MM.1S (cell line): ENCODE data around the gene ZBTB17.
"Not testable (repeated sequence)": the region's sequence is repeated elsewhere in the genome, so short reads cannot be mapped to it uniquely, and the experiment has no call there.

ENCODE experiments used
- DNase-seq: peaks from one replicate; pipeline ENCODE4 v3.0.0-alpha.2; 2015
- H2AFZ ChIP-seq: fragments of 300-600 bp; sonication (generic); 2 replicates; pipeline ENCODE4 v1.6.0; 2016; ENCODE audit warnings: antibody characterized with exemption, low read length
- H3F3A ChIP-seq: fragments of 300-600 bp; sonication (generic); 2 replicates; pipeline ENCODE4 v1.6.1; 2016; ENCODE audit warnings: mild to moderate bottlenecking, antibody characterized with exemption, low read length, moderate library complexity, mixed read lengths; ENCODE audit not compliant: insufficient read depth
- H3K27ac ChIP-seq: fragments of 300-600 bp; sonication (generic); 2 replicates; pipeline ENCODE4 v1.5.1; 2016; ENCODE audit warnings: mild to moderate bottlenecking, low read length
- H3K27me3 ChIP-seq: fragments of 300-600 bp; sonication (generic); replicated peaks from 2 replicates; pipeline ENCODE4 v1.6.0; 2016; ENCODE audit warnings: low read length; ENCODE audit not compliant: insufficient read depth
- H3K36me3 ChIP-seq: fragments of 300-600 bp; sonication (generic); replicated peaks from 2 replicates; pipeline ENCODE4 v1.6.1; 2016; ENCODE audit warnings: mild to moderate bottlenecking, low read length, mixed read lengths; ENCODE audit not compliant: insufficient read depth
- H3K4me1 ChIP-seq: fragments of 300-600 bp; sonication (generic); 2 replicates; pipeline ENCODE4 v1.6.1; 2016; ENCODE audit warnings: low read length, mixed read lengths
- H3K4me2 ChIP-seq: fragments of 300-600 bp; sonication (generic); 2 replicates; pipeline ENCODE4 v1.6.0; 2016; ENCODE audit warnings: low read depth, low read length
- H3K4me3 ChIP-seq: fragments of 300-600 bp; sonication (generic); 2 replicates; pipeline ENCODE4 v1.5.1; 2016; ENCODE audit warnings: low read length, mixed read lengths
- H3K79me2 ChIP-seq: fragments of 300-600 bp; sonication (generic); 2 replicates; pipeline ENCODE4 v1.6.1; 2016; ENCODE audit warnings: mixed run types, low read length, mixed read lengths
- H3K9ac ChIP-seq: fragments of 300-600 bp; sonication (generic); 2 replicates; pipeline ENCODE4 v1.6.1; 2016; ENCODE audit warnings: low read length, mixed read lengths
- H3K9me2 ChIP-seq: fragments of 300-600 bp; sonication (generic); replicated peaks from 2 replicates; pipeline ENCODE4 v1.6.1; 2016; ENCODE audit warnings: mild to moderate bottlenecking, low read length, mixed read lengths; ENCODE audit not compliant: insufficient read depth
- H3K9me3 ChIP-seq: fragments of 300-600 bp; sonication (generic); replicated peaks from 2 replicates; pipeline ENCODE4 v1.6.1; 2016; ENCODE audit warnings: mild to moderate bottlenecking, low read length, mixed read lengths; ENCODE audit not compliant: insufficient read depth
- H4K20me1 ChIP-seq: fragments of 300-600 bp; sonication (generic); 2 replicates; pipeline ENCODE4 v1.6.1; 2016; ENCODE audit warnings: mild to moderate bottlenecking, low read length, moderate library complexity, mixed read lengths; ENCODE audit not compliant: insufficient read depth
- EZH2 ChIP-seq: fragments of 300-600 bp; sonication (generic); optimal IDR thresholded peaks from 2 replicates; pipeline ENCODE3; 2017; ENCODE audit warnings: low read depth, mild to moderate bottlenecking, antibody characterized with exemption, low read length, mixed read lengths
- EZH2phosphoT487 ChIP-seq: fragments of 300-600 bp; sonication (generic); IDR thresholded peaks from 2 replicates; pipeline ENCODE4 v1.6.1; 2018; ENCODE audit warnings: antibody characterized with exemption, low read length
- TF ChIP-seq, protein P1 (sequence below): fragments of 300-600 bp; sonication (generic); IDR thresholded peaks from 2 replicates; pipeline ENCODE4 v1.5.1; 2016; ENCODE audit warnings: antibody characterized with exemption, low read length, mixed read lengths

Gene ZBTB17

DNA sequence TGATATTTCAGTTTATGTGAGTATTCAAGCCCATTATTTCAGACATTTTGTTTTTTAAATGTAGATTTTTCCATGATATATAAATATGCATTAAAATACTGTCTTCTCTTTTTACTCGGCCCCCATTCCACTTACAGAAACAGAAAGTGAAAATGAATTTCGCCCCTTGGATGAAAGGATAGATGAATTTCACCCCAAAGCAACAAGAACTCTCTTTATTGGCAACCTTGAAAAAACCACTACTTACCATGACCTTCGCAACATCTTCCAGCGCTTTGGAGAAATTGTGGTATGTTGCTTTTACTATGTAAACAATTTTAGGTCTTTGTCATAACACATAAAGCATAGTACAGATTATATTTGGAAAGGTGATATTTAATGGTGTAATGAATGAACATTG, 59.9 kb downstream of the ZBTB17 start:
- Histone ChIP-seq H3K4me3 (no peak overlapping the region), H3F3A (no peaks in the 10 kb centered on the region), H3K27ac (no peak overlapping the region), H2AFZ (no peak overlapping the region), H3K36me3 (peaks cover 4% of the 10 kb centered on the region; the same call in 1 of the 2 replicates), H3K9ac (no peak overlapping the region), H3K4me1 (no peaks in the 10 kb centered on the region), H3K27me3 (no peaks in the 10 kb centered on the region), H4K20me1 (0 out of 2 replicates have a peak, but pooled peaks cover 8% of the 10 kb centered on the region), H3K9me2 (no peaks in the 10 kb centered on the region), H3K79me2 (peaks cover 81% of the 10 kb centered on the region), H3K4me2 (no peak overlapping the region), H3K9me3 (no peaks in the 10 kb centered on the region)
- DNase-seq = no peak
- TF ChIP-seq, protein P1, sequence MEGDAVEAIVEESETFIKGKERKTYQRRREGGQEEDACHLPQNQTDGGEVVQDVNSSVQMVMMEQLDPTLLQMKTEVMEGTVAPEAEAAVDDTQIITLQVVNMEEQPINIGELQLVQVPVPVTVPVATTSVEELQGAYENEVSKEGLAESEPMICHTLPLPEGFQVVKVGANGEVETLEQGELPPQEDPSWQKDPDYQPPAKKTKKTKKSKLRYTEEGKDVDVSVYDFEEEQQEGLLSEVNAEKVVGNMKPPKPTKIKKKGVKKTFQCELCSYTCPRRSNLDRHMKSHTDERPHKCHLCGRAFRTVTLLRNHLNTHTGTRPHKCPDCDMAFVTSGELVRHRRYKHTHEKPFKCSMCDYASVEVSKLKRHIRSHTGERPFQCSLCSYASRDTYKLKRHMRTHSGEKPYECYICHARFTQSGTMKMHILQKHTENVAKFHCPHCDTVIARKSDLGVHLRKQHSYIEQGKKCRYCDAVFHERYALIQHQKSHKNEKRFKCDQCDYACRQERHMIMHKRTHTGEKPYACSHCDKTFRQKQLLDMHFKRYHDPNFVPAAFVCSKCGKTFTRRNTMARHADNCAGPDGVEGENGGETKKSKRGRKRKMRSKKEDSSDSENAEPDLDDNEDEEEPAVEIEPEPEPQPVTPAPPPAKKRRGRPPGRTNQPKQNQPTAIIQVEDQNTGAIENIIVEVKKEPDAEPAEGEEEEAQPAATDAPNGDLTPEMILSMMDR = no peak
- TF ChIP-seq EZH2phosphoT487 (no peak), EZH2 (no peak)

DNA sequence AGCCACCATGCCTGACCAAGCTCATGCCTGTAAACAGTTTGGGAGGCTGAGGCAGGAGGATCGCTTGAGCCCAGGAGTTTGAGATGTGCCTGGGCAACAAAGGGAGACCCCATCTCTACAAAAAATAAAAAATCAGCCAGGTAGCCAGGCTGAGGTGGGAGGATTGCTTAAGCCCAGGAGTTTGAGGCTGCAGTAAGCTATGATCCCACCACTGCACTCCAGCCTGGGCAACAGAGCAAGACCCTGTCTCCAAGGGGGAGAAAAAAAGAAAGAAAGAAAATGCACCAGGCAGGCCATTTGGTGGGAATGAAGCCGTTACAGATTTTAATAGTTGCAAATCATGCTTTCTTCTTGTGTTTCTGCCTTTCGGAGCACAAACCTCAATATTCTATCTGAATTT, 62.3 kb downstream of the ZBTB17 start:
- H3K27me3 ChIP-seq, H3K36me3 ChIP-seq: not testable (repeated sequence)

DNA sequence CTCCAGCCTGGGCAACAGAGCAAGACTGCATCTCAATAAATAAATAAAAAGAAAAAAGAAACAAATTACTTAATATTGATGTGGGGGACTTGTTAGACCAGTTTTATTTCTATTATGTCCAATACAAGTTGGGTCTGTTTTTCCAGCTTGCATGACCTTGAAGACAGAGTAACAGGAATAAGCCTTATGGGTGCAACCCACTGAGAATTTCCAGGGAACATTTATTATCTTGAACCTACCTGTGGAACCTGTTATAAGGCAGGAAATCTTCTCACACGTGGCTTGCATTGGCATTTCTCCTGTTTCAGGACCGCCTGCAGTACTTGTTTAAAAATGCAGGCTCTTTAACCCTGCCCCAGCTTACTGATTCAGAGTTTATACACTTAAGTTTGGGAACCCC, 64.0 kb downstream of the ZBTB17 start:
- Histone ChIP-seq H2AFZ (no peak overlapping the region), H3K79me2 (peaks cover 94% of the 10 kb centered on the region), H4K20me1 (peaks cover 8% of the 10 kb centered on the region; the same call in 1 of the 2 replicates)

More for the DNA sequence above, 62.3 kb downstream of the ZBTB17 start:
- not testable (repeated sequence) for H3K4me3 ChIP-seq, H4K20me1 ChIP-seq, H3K4me2 ChIP-seq, H3K27ac ChIP-seq, H3F3A ChIP-seq, H3K9ac ChIP-seq, H2AFZ ChIP-seq, DNase-seq, H3K9me3 ChIP-seq, H3K9me2 ChIP-seq, H3K4me1 ChIP-seq
- H3K79me2 ChIP-seq = peaks cover 91% of the 10 kb centered on the region

DNA sequence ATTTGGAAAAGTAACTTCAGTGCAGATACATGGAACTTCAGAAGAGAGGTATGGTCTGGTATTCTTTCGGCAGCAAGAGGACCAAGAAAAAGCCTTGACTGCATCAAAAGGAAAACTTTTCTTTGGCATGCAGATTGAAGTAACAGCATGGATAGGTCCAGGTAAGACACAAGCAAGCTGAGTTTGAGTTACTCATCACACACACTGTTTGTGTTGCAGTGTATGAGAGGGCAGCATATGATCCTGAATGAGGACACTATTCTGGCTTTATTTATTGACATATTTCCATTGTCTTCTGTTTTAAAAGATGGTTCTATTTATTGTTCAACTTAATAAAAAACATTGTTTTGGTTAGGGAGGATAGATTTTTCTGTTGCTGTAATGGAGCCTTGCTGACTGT, 64.8 kb downstream of the ZBTB17 start:
- TF ChIP-seq EZH2 (no peak), EZH2phosphoT487 (no peak)
- TF ChIP-seq, protein P1 = no peak
- Histone ChIP-seq H2AFZ (no peak overlapping the region), H3K9me2 (no peaks in the 10 kb centered on the region), H3K79me2 (peaks cover 94% of the 10 kb centered on the region), H3F3A (no peaks in the 10 kb centered on the region), H3K27ac (no peak overlapping the region), H3K27me3 (no peaks in the 10 kb centered on the region), H3K4me1 (no peaks in the 10 kb centered on the region), H3K4me2 (no peak overlapping the region), H4K20me1 (peaks cover 8% of the 10 kb centered on the region; the same call in 1 of the 2 replicates), H3K4me3 (no peak overlapping the region), H3K36me3 (peaks cover 7% of the 10 kb centered on the region), H3K9ac (no peak overlapping the region), H3K9me3 (no peaks in the 10 kb centered on the region)
- no peak for DNase-seq

More for the DNA sequence above, 64.0 kb downstream of the ZBTB17 start:
- Histone ChIP-seq H3K27me3 (no peaks in the 10 kb centered on the region), H3K9ac (no peak overlapping the region), H3K27ac (no peak overlapping the region), H3K9me2 (no peaks in the 10 kb centered on the region), H3K4me2 (no peak overlapping the region), H3K4me1 (no peaks in the 10 kb centered on the region), H3K9me3 (no peaks in the 10 kb centered on the region), H3K4me3 (no peak overlapping the region), H3K36me3 (peaks cover 7% of the 10 kb centered on the region), H3F3A (no peaks in the 10 kb centered on the region)
- TF ChIP-seq EZH2 = no peak
- TF ChIP-seq, protein P1 = no peak
- no peak for TF ChIP-seq EZH2phosphoT487
- DNase-seq = no peak
